Measurements from ENCODE around the gene TSPEAR.

TSPEAR gene

DNA sequence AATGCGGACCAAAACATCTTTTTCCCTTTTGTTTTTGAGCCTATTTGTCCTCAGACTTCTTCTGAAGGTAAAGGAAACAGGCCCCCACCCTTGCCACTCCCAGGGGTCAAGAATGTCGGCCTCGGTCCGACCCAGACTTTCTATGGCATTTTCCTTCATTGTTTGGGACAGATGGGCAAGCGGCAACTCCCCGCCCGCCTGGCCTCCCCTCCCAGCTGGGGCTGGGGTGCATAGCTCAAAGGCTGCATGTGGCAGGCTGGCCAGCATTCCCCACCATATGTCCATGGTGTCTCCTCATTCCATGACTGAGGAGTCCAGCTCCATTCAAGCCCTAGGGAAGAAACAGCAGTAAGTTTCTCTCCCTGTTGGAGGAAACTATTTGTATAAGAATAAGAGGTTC is 29.4 kb upstream of the TSPEAR start:
- no peak for DNase-seq (ENCODE audit: low spot score)

- DNase-seq (ENCODE audit: low spot score): no peak
Observed at GRCh38 chr21:44739316-44739715, 27.9 kb upstream of the TSPEAR start.

DNA sequence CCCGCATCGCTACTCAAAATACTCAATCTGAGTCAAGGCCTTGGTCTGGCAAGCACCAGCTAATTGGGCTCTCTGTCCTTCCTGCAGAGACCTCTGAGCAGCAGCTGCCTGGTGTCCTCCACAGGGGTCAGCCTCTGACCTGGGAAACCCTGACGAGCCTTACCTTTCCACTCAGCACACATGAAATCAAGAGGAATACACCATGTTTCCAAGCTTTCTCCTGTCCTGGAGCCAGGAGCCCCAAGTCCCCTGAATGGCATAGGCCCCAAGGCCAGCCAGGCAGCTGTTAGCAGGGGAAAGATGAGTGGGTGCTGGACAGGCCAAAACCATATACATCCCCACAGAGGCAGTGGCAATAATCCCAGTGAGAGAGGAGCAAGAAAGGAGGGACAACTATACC is 27.2 kb upstream of the TSPEAR start:
- no peak for DNase-seq (ENCODE audit: low spot score)

DNA sequence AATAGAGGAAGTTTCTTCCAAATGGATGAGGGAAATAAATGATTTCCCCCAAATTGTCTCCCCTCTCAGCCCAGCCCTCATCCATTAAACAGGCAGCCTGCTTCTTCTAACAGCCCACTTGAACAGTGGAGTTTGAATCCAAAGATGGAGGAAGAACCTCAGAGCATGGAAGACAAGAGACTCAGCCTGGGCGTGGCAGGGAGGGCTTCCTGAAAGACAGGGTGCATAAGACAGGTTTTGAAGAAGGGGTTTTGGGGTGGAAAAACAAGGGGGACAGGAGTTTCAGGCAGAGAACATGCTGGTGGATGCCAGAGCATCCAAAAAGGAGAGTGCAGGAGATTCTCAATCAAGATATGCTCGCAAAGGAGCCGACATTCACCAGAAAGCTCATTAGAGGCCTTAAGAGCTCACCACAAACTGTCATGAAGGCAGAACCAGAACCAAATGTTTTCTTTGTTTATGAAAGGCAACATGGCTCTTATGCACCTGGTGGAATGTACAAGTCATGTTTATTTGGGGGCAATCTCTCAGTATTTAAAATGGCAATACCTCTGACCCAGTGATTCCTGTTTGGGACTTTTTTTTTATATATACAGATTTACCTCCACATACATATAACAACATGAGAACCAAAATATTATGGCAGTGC is 26.5 kb upstream of the TSPEAR start:
- DNase-seq (ENCODE audit: low spot score): no peak

DNA sequence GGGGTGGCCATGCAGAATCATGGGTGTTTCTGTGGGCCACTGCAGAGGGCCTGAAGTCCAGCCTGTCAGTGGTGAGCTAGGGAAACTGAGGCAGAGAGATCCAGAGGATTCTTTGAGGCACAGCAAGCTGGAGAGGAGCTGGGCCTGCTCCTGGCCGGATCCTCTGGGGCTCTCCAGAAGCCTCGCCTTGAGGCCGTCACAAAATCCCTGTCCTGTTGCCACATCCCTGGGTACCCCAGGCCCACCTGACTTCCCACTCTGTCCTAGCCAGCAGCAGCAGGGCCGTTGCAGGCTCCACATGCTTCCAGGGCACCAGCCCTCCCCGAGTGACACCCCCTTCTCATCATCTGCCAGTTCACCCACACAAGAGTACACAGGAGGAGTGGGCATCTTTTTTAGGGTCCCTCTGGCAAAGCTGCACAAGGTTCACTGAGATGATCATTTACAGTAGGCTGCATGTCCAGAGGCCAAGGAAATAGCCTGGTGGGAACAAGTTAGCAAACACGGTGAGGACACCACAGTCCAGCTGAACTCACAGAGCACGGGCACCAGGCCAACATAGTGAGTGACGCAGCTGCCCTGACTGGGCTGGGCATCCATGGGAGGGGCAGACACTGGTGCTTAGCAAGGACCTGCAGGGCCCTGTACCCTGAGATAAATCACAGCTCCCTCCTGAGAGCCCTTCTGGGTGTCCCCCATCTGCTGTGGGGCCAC is 25.1 kb upstream of the TSPEAR start:
- no peak for DNase-seq (ENCODE audit: low spot score)

- no peak for DNase-seq (ENCODE audit: low spot score)
Observed at GRCh38 chr21:44735821-44736220, 24.4 kb upstream of the TSPEAR start.

DNA sequence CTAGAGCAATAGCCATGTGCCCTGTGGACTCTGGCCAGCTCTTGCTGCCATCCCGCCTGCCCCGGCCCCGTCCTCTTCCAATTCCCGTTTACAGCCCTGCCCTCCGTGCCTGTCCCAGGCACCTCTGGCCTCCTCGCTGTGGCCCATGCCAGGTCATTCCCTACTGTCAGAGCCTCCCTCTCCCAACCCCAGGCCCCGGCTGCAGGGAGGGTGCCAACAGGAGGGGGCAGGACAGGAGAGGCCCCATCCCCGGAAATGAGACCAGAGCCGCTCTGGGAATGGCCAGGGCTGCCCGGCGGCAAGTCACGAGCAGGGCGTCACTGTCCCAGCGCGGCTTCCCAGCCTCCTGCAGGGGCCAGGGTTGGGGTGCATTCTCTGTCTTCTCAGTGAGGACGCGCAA is 23.5 kb upstream of the TSPEAR start:
- no peak for DNase-seq (ENCODE audit: low spot score)

DNA sequence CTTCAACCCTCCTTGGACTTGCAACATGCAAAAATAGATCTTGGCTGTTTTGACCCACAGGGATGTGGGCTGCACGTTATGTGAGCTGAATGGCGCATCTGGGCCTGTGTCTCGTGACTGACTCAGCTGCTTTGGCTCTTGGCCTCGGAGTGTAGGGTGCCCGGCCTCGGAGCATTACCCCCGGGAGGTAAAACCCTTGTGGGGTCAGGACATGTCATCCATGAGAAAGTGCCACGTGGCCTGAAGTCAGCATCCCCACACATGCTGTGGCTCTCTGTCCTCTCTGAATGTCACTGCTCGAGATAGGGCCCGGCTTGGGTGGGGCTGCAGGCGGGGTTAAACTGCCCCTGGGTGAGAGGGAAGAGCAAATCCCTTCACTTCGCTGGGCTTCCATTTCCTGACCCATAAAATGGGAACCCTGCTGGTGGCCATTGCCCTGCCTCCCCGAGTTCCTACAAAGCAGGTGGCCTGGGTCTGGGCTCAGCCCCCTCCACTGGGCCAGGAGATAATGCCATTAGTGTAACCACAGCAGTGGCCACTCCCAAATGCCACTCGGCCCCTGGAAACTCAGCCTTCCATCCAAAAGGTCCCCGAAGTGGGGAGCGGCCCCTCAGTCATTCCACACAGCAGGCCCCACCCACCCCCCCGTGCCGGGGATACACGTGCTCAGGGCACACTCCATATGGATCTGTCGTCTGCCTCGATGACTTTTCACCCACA is 22.8 kb upstream of the TSPEAR start:
- no peak for DNase-seq (ENCODE audit: low spot score)

GRCh38 chr21:44732956-44733355 is 21.6 kb upstream of the TSPEAR start:
- no peak for DNase-seq (ENCODE audit: low spot score)

GRCh38 chr21:44732263-44732662 is 20.9 kb upstream of the TSPEAR start:
- no peak for DNase-seq (ENCODE audit: low spot score)

GRCh38 chr21:44730951-44731579 is 19.7 kb upstream of the TSPEAR start:
- DNase-seq (ENCODE audit: low spot score): peak; percentile 12

- DNase-seq (ENCODE audit: low spot score): no peak
Observed at GRCh38 chr21:44730028-44730395, 18.6 kb upstream of the TSPEAR start.

DNA sequence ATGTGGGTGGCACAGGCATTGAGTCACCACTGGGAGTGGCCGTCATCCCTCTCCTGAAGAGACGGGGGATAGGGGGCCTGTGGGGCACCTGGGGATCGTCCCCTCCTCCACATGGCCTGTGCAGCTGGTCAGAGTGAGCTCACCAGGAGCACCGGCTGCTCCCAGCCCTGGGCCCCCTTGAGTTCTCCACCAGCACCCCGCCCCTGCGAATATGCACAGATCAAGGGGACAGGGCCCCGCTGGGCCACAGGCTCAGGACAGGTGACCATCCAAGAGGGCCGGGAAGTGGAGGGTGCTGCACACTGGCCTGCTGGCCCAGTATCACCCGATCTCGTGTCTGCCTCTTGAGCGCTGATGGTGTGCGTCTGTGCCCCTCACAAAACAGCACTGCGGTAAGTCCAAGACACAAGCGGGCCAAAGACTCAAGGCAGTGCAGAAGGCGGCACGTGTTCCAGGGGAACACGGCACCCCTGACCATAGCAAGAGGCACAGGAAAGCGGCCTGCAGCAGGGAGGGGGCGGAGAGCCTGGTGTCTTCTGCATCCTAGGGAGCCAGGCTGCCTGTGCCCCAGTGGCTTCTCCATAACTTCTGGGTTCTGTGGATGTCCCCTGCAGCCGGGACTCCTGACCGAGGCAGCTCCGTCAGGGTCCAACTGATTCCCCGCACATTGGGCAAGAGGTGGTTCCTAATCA is 18.1 kb upstream of the TSPEAR start:
- DNase-seq (ENCODE audit: low spot score): no peak

GRCh38 chr21:44728716-44729115 is 17.3 kb upstream of the TSPEAR start:
- no peak for DNase-seq (ENCODE audit: low spot score)

- no peak for DNase-seq (ENCODE audit: low spot score)
Observed at GRCh38 chr21:44727757-44728156, 16.4 kb upstream of the TSPEAR start.

- DNase-seq (ENCODE audit: low spot score): no peak
Observed at GRCh38 chr21:44727321-44727720, 15.9 kb upstream of the TSPEAR start.

DNA sequence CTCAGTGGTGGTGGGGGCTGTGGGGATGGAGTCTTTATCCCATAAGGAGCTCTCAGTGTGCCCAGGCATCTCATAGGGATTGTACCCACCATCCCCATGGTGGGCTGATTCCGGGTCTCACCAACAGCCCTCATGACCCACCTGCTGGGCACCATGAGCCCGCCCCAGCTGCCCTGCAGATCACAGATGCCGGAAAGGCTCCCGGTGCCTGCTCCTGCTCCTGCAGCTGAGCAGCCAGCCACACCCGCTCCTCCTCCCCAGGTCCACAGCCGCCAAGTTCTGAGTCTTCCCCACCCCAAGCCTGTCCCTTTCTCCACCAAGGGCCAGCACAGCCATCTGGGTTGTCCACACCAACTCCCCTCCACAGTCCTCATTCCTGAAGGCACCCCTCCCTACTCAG is 15.5 kb upstream of the TSPEAR start:
- no peak for DNase-seq (ENCODE audit: low spot score)

- DNase-seq (ENCODE audit: low spot score): no peak
Observed at GRCh38 chr21:44724926-44725325, 13.6 kb upstream of the TSPEAR start.

- DNase-seq (ENCODE audit: low spot score): no peak
Observed at GRCh38 chr21:44724196-44724595, 12.8 kb upstream of the TSPEAR start.

- DNase-seq (ENCODE audit: low spot score): no peak
Observed at GRCh38 chr21:44723177-44724131, 12.1 kb upstream of the TSPEAR start.

DNA sequence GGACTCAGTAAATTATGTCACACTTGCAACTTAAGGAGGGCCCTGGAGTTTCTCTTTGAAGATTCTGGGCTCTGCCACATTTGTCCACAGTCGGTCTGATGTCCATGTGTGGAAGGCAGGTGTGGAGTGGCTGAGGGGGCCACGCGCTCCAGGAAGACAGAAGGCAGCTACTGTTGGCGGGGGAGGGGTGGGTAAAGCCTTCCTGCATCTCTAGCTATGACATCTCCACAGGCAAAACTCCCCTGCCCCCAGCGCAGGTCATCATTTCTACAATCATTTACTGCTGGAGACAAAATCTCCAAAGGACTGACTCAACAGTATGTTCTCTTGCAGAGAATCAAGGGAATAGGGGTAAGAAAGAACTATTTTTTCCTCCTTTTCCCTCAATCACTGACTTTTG is 11.4 kb upstream of the TSPEAR start:
- DNase-seq (ENCODE audit: low spot score): no peak

All from Ammon's horn (tissue), 1 donor.